ENCODE measurements around the gene RUVBL2. TPM values are rescaled to one million over a fixed set of nuclear protein-coding genes. Genes with fewer than 3 reads are reported as not detected.

The RUVBL2 gene
- total RNA-seq, 1 experiment from 2014 or later, result 322 TPM

DNA sequence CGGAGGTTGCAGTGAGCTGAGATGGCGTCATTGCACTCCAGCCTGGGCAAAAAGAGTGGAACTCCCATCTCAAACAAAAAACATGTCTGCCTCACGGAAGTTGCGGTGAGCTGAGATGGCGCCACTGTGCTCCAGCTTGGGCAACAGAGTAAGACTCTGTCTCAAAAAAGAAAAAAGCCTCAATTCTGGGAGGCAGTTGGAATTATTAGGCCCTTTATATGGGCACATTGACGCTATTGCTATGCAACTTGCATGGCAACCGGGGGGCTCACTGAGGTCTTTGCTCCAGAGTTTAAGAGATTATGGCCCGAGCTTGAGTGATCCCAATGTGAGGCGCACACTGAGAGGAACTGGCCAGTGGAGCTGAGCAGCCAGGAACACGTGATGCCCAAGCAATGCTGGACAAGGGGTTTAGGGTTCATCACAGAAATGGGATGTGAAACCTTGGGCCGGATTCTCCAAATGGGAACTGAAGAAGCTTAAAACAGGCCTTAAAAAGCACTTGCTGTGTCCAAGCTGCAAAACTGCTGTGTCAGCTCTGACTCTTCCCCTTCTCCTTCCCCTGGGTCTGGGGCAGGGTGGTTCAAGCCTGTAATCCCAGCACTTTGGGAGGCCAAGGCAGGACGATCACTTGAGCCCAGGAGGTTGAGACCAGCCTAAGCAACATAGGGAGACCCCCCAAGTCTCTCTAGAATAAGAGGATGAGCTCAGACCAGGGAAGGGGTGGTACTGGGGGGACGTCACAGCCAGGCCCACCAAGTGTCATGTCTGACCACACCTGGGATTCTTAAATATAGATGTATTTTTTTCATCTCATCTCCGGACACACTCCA, 26.1 kb upstream of the RUVBL2 start:
- H3K4me1 ChIP-seq (replicated peaks), result peaks cover 36% of the 10 kb centered on the region
- H3K27me3 ChIP-seq (replicated peaks), result no peaks in the 10 kb centered on the region
- no peak overlapping the region for H3K4me3 ChIP-seq
- no peak overlapping the region for H3K27ac ChIP-seq
- peaks cover 62% of the 10 kb centered on the region for H3K36me3 ChIP-seq
- DNase-seq (ENCODE audit: low read depth in 1 of 2, low spot score in 2 of 2), result peak in 1 of 2 experiments; percentile 31
- no peaks in the 10 kb centered on the region for H3K9me3 ChIP-seq (replicated peaks)

DNA sequence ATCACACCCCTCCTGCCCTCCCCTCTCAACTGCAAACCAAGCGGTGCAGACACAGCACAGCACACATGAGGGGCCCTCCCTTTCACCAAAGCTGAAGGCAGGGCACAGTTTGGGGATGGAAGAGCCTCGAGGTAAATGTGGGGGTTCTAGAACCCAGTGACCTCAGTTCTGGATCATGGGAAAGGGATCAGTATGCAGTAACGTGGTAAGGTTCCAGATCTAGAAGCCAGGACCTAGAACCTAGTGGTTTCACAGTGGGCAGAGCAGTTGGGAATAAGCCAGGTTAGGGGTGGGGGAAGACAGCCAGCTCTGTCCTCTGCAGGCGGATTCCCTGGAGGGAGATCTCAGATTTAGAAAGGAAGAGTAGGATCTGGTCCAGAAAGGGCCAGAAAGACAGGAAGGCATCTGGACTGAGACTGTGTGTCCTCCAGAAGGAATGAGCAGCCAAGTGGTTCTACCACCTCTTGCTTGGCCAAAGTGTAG, 25.5 kb upstream of the RUVBL2 start:
- peak in 1 of 2 experiments; percentile 31 for DNase-seq (ENCODE audit: low read depth in 1 of 2, low spot score in 2 of 2)
- Histone ChIP-seq H3K4me3 (no peak overlapping the region), H3K36me3 (peaks cover 62% of the 10 kb centered on the region), H3K9me3 (replicated peaks) (no peaks in the 10 kb centered on the region), H3K27ac (no peak overlapping the region), H3K27me3 (replicated peaks) (no peaks in the 10 kb centered on the region), H3K4me1 (replicated peaks) (peaks cover 34% of the 10 kb centered on the region)

- Histone ChIP-seq H3K4me1 (replicated peaks) (peaks cover 28% of the 10 kb centered on the region), H3K36me3 (peaks cover 64% of the 10 kb centered on the region), H3K27me3 (replicated peaks) (no peaks in the 10 kb centered on the region), H3K27ac (no peak overlapping the region), H3K4me3 (no peak overlapping the region), H3K9me3 (replicated peaks) (no peaks in the 10 kb centered on the region)
- no peak for DNase-seq (ENCODE audit: low read depth in 1 of 2, low spot score in 2 of 2)
These were observed 24.9 kb upstream of the RUVBL2 start for GRCh38 chr19:48968813-48969218.

DNA sequence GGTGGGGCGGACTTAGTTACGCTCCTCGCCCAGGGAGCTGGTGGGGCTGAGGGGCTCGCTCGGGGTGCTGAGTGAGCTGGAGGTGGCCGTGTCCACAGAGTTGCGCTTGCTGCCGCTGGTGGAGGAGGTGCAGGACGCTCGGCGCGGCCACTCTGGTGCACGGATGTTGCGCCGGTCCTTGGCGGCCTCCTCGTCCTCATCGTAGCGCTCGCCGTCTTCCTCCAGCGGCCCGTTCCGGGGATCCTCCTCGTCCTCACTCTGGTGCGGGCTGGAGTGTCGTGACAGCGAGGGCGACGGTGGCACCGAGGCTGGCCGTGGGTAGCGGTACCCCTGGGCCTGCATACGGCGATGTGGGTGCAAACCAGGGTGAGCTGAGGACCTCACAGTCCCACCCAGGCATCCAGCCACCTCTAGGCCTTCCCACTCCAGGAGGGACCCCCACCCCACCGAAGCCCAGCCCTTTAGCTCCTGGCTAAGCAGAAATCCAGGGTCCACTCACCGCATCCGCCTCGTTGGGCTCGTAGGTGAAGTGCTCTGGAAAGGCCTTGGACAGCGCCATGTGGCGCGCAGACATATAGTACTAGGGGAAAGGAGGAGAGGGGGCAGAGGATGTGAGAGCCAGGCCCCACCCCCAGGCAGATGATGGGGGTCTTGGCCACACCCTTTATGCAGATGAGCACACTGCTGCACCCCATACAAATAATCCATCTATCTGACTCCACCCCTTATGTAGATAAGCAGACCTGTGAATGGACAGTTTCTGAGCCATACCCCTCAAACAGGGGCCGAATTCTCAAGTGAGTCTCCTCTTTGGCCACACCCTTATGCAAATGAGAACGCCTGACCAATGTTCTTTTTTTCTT, 24.2 kb upstream of the RUVBL2 start:
- H3K4me1 ChIP-seq (replicated peaks), result peaks cover 21% of the 10 kb centered on the region
- no peak for DNase-seq (ENCODE audit: low read depth in 1 of 2, low spot score in 2 of 2)
- no peaks in the 10 kb centered on the region for H3K27me3 ChIP-seq (replicated peaks)
- no peak overlapping the region for H3K27ac ChIP-seq
- no peak overlapping the region for H3K4me3 ChIP-seq
- peaks cover 71% of the 10 kb centered on the region for H3K36me3 ChIP-seq
- H3K9me3 ChIP-seq (replicated peaks), result no peaks in the 10 kb centered on the region

DNA sequence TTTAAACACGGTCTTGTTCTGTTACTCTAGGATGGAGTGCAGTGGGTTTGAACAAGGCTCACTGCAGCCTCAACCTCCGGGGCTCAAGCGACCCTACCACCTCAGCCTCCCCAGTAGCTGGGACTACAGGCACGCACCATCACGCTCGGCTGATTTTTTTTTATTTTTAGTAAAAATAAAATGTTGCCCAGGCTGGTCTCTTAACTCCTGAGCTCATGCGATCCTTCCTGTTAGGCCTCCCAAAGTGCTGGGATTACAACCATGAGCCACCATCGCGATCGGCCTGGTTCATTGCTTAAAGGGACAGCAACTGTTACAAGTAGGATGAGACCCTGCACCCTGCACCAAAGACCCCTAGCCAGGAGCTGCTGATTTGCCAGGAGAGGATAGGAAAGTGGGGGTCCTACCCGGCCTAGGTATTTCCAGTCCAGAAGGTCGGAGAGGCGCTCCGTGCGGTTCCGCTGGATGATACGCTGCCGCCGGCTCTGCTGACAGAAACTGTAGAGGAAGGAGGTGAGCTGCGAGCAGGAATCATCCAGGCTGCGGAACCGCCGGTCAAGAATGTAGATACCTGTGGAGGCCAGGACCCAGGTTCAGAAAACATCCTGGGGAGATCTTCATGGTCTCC, 23.4 kb upstream of the RUVBL2 start:
- H3K27ac ChIP-seq, result no peak overlapping the region
- no peak for DNase-seq (ENCODE audit: low read depth in 1 of 2, low spot score in 2 of 2)
- peaks cover 78% of the 10 kb centered on the region for H3K36me3 ChIP-seq
- no peak overlapping the region for H3K4me3 ChIP-seq
- no peaks in the 10 kb centered on the region for H3K27me3 ChIP-seq (replicated peaks)
- H3K9me3 ChIP-seq (replicated peaks), result no peaks in the 10 kb centered on the region
- peaks cover 18% of the 10 kb centered on the region for H3K4me1 ChIP-seq (replicated peaks)

- DNase-seq (ENCODE audit: low read depth in 1 of 2, low spot score in 2 of 2), result peak; percentile 65 to 80
- no peaks in the 10 kb centered on the region for H3K9me3 ChIP-seq (replicated peaks)
These were observed 22.7 kb upstream of the RUVBL2 start for GRCh38 chr19:48970923-48971395.

GRCh38 chr19:48975947-48976847, 17.5 kb upstream of the RUVBL2 start:
- H3K9me3 ChIP-seq (replicated peaks), result no peaks in the 10 kb centered on the region
- peaks cover 45% of the 10 kb centered on the region for H3K36me3 ChIP-seq
- peaks cover 24% of the 10 kb centered on the region for H3K4me1 ChIP-seq (replicated peaks)
- no peaks in the 10 kb centered on the region for H3K27me3 ChIP-seq (replicated peaks)
- no peak overlapping the region for H3K27ac ChIP-seq
- H3K4me3 ChIP-seq, result no peak overlapping the region
- peak in 1 of 2 experiments; percentile 39 for DNase-seq (ENCODE audit: low read depth in 1 of 2, low spot score in 2 of 2)

More at GRCh38 chr19:48970923-48971395, 22.7 kb upstream of the RUVBL2 start:
- Histone ChIP-seq H3K27me3 (replicated peaks) (no peaks in the 10 kb centered on the region), H3K4me1 (replicated peaks) (peaks cover 18% of the 10 kb centered on the region), H3K36me3 (peaks cover 76% of the 10 kb centered on the region), H3K27ac (no peak overlapping the region), H3K4me3 (no peak overlapping the region)

- Histone ChIP-seq H3K4me3 (no peak overlapping the region), H3K27ac (no peak overlapping the region), H3K36me3 (peaks cover 54% of the 10 kb centered on the region), H3K27me3 (replicated peaks) (no peaks in the 10 kb centered on the region), H3K9me3 (replicated peaks) (no peaks in the 10 kb centered on the region), H3K4me1 (replicated peaks) (peaks cover 24% of the 10 kb centered on the region)
- no peak for DNase-seq (ENCODE audit: low read depth in 1 of 2, low spot score in 2 of 2)
These were observed 16.6 kb upstream of the RUVBL2 start for GRCh38 chr19:48977061-48977460.

- Histone ChIP-seq H3K9me3 (replicated peaks) (no peaks in the 10 kb centered on the region), H3K4me3 (no peak overlapping the region), H3K27me3 (replicated peaks) (no peaks in the 10 kb centered on the region), H3K27ac (no peak overlapping the region), H3K4me1 (replicated peaks) (peaks cover 24% of the 10 kb centered on the region), H3K36me3 (peaks cover 70% of the 10 kb centered on the region)
- DNase-seq (ENCODE audit: low read depth in 1 of 2, low spot score in 2 of 2), result no peak
These were observed 11.4 kb upstream of the RUVBL2 start for GRCh38 chr19:48982280-48982679.

DNA sequence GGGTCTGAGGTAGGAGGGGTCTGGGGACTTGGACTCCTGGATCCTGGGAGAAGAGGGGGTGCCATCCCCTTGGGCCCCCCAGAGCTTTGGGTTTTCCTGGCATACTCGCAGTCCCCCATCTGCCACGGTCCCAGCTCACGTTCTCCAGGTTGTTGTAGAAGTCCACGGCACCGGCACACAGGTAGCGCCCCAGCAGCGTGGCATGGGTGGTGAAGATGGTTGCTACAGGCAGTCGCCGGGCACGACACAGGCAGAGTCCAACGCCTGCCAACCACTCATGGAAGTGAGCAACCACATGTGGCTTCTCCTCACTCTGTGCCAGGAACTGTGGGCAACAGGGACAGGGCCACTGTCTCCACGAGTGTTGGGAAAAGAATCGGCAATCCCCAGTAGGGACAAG, 8.0 kb upstream of the RUVBL2 start:
- Histone ChIP-seq H3K9me3 (replicated peaks) (no peaks in the 10 kb centered on the region), H3K27me3 (replicated peaks) (no peaks in the 10 kb centered on the region), H3K36me3 (peaks cover 92% of the 10 kb centered on the region), H3K27ac (no peak overlapping the region), H3K4me1 (replicated peaks) (no peaks in the 10 kb centered on the region), H3K4me3 (no peak overlapping the region)
- DNase-seq (ENCODE audit: low read depth in 1 of 2, low spot score in 2 of 2), result no peak

DNA sequence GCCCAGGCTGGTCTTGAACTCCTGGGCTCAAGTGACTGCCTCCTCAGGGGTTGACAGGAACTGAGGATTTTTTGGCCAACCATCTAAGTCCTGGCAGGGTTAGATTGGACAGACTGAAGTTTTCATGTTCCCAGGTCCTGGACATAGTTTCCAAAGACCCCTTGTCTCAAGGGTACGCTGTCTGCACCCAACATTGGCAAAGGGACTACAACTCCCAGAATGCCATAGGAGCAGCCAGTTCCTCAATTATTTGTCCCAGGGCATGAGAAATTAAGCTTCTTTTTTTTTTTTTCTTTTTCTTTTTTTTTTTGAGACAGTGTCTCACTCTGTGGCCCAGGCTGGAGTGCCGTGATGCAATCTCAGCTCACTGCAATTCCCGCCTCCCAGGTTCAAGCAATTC, 7.5 kb upstream of the RUVBL2 start:
- H3K27ac ChIP-seq, result no peak overlapping the region
- H3K36me3 ChIP-seq, result peaks cover 96% of the 10 kb centered on the region
- DNase-seq (ENCODE audit: low read depth in 1 of 2, low spot score in 2 of 2), result no peak
- H3K27me3 ChIP-seq (replicated peaks), result no peaks in the 10 kb centered on the region
- H3K4me1 ChIP-seq (replicated peaks), result no peaks in the 10 kb centered on the region
- no peaks in the 10 kb centered on the region for H3K9me3 ChIP-seq (replicated peaks)
- H3K4me3 ChIP-seq, result no peak overlapping the region

DNA sequence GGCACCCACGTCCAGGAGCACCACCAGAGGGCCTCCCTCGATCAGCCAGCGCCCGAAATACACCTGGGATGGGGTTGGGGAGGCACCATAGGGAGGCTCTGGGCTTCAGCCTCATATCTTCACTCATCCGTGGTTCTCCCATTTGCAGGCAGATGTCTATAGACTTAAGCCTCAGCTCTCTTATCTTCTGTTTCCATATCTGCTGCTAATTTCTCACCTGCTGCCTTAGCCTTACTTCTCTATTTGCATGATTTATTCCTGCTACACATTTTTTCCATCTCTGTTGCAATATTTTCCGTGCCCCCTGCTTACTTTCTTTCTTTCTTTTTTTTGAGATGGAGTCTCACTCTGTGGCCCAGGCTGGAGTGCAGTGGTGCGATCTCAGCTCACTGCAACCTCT, 6.4 kb upstream of the RUVBL2 start:
- H3K4me1 ChIP-seq (replicated peaks), result peaks cover 6% of the 10 kb centered on the region
- DNase-seq (ENCODE audit: low read depth in 1 of 2, low spot score in 2 of 2), result no peak
- H3K9me3 ChIP-seq (replicated peaks), result no peaks in the 10 kb centered on the region
- peaks cover 85% of the 10 kb centered on the region for H3K36me3 ChIP-seq
- H3K27me3 ChIP-seq (replicated peaks), result no peaks in the 10 kb centered on the region
- no peak overlapping the region for H3K4me3 ChIP-seq
- no peak overlapping the region for H3K27ac ChIP-seq

DNA sequence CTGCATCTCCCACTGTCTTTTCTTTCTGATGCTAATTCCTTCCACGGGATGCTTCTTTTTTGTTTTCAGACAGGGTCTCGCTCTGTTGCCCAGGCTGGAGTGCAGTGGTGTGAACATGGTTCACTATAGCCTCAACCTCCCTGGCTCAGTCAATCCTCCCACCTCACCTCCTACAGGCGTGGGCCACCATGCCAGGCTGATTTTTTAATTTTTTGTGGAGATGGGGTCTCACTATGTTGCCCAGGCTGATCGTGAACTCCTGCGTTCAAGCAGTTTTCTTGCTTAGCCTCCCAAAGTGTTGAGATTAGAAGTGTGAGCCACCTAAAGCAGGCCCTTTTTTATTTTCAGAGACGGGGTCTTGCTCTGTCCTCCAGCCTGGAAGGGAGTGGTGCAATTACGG, 5.4 kb upstream of the RUVBL2 start:
- Histone ChIP-seq H3K27ac (no peak overlapping the region), H3K27me3 (replicated peaks) (no peaks in the 10 kb centered on the region), H3K9me3 (replicated peaks) (no peaks in the 10 kb centered on the region), H3K36me3 (peaks cover 76% of the 10 kb centered on the region), H3K4me1 (replicated peaks) (peaks cover 6% of the 10 kb centered on the region), H3K4me3 (no peak overlapping the region)
- no peak for DNase-seq (ENCODE audit: low read depth in 1 of 2, low spot score in 2 of 2)
